Skin of body (tissue), 2 donors: ENCODE data around the gene PYROXD2. TPM values are rescaled to one million over a fixed set of nuclear protein-coding genes. Genes with fewer than 3 reads are reported as not detected.
A peak's percentile ranks its signal among the peaks of the same experiment; 100 is the strongest.
"Not testable (repeated sequence)": the region's sequence is repeated elsewhere in the genome, so short reads cannot be mapped to it uniquely, and the experiment has no call there.

Experiments used
- DNase-seq: peaks from one replicate; lab custom pipeline; 2025; lab: John Stamatoyannopoulos, UW
- total RNA-seq: library from RNA; depleted of rRNA; stranded (reverse); fragments of >200 nt; gene quantifications from one replicate; pipeline ENCODE4 v1.2.3, GENCODE V29; 2014

Gene PYROXD2
- total RNA-seq, 1 donor from 2014 or later: 9.2 TPM

DNA sequence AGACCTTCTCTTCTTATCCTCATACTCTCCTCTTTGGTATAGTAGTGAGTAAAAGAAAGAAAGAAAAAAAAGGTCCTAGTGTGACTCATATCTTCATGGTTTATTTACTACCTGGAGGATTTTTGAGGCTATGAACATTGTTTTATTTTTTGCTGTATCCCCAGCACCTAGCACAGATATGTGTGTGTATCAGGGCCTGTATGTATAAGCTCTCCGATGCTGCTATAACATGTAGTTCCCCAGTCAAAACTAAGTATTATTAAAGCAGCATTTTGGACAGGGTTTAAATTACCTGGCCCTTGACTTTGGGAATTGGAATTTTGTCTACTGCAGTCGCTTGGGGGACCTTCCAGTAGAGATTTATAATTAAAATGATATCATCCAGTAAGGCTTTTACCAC lies 46.3 kb downstream of the PYROXD2 start:
- DNase-seq: no peak

DNA sequence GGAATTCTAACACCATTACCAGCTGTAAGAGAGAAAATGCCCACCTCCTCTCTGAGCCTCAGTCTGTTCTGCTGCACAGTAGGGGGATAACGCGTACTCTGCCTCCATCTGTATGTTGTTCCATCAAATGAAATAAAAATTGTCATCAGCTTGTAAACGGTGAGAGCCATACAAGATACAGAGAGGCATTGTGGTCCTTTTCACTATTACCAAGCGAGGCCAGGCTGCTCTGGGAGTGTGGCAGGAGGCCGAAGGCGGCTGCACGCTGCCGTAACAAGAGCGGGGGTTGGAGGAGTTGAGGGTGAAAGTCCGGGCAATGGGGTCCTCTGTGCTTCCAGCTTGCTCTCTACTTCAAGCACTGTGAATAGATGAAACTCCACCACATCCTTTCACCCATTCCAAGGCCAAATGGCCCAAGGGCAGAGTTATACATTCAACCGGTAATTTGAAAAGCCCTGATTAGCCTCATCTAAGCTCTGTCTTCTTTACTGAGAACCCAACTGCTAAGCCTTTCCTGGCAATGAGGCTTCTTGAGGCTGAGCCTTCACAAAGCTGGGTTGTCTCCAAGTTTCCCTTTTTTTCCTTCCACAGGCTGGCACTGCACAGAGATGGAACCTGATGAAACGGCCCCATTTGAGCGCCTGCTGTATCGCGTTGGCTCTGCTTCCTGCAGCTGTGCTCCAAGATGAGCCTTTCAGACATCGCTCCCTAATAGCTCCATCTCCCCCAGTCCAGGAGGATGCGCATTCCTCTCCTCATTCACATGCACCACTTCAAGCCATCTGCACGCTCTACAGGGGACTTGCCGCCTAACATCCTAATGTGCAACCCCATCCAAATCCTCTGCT lies 47.2 kb downstream of the PYROXD2 start:
- no peak for DNase-seq

GRCh38 chr10:98366062-98366530 lies 48.9 kb downstream of the PYROXD2 start:
- DNase-seq: no peak

DNA sequence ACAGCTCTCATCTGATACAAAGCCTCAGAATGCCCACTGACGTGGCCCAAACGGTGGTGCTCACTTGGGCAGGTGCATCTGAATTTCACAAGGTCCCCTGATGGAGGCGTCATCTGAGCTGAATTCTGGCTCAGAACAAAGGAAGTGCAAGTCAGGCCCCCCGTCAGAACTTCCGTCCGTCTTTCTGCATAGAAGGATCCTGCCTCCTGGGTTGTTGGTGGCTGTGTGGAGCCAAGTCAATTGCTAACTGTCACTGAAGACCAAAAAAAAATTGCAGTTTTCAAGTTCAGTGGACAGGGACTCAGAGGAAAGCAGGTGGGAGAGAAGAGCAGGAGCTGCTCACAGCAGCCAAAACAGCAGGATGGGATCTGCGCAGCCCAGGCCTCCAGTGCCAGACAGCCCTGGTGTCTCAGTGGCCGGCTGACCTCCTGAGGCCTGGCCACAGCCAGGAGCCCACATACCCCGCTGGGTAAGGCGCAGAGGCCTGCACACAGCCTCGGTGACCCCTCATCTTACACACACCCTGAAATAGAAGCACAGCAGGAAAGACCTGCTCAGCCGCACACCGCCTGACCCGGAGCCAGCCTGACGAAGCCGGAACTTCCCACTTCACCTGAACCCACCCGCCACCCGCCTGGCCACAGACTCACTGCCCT lies 49.4 kb downstream of the PYROXD2 start:
- DNase-seq: no peak

- no peak for DNase-seq
Measured at GRCh38 chr10:98364432-98365102, 50.4 kb downstream of the PYROXD2 start.

GRCh38 chr10:98363220-98363619 lies 51.8 kb downstream of the PYROXD2 start:
- DNase-seq: no peak

- DNase-seq: peak; percentile 48
Measured at GRCh38 chr10:98361131-98362025, 53.6 kb downstream of the PYROXD2 start.

DNA sequence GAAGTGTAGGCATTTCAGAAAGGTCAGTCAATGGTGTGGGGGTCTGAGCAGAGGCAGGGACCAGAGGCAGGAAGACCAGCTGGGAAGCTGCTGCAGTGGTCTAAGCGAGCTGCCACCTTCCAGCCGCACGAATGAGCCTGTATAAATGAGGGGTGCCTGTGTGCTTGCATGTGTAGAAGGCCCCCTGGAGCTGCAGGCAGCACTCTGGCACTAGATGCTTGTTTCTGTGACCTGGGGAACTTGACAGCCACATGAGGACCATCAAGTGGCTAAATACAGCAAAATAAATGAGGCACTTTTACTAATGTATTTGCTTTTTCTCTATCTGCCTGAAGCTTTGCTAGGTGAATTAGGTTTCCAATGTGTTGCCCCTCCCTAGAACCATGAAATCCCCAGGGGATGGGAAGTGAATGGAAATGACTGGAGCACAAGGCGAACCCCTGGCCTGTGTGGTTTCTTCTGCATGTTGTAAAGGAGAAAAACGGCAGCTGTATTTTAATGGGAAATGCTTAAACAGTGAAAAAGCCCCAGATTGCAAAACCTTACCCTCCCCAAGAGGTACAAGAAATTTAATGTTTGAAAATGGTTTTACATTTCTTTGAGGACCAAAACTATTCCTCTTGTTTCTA lies 57.7 kb downstream of the PYROXD2 start:
- DNase-seq: no peak

DNA sequence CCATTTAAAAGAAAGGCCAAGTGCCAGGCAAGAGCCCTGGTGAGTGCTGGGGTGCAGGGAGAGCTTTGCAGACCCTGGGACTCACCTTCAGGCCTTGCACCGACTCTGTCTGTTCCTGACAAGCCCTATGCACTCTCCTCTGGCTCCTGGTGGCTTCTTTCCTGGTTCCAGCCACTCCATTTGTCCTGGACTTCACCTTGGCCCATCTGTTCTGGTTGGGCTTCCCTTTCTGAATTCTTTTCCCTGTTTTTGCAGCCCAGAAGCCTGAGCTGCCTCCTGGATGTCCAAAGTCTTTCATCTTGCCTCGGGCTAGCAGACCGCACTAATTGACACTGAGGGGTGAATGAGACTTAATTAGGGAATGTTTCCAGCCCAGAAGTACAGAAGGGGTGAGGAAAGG lies 60.5 kb downstream of the PYROXD2 start:
- DNase-seq: no peak

GRCh38 chr10:98353170-98353569 lies 61.8 kb downstream of the PYROXD2 start:
- no peak for DNase-seq

DNA sequence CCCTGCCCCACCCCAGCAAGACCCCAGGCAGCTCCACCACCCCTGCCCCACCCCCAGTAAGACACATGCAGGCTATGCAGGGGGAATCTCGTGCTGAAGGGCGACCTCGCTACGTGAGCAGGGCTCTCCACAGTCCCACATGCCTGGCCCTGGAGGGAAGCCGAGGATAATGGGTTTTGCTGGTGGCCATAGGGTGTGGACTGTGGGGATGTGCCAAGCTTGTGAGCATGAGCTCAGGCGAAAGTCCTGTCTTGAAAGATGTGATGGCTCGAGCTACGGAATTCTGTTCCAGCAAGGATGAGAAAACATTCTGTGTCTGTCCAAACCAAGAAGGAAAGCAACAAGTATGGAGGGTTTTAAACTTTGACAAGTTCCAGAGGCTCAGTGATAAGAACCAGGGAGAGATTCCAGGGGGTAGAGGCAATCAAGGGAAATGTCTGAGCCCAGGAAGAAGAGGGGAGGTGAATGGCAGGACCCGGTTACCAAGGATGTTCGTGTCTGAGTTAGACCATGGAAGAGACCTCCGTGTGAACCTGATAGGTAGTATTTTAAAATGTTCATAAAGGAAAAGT lies 63.1 kb downstream of the PYROXD2 start:
- DNase-seq: peak; percentile 26

- peak; percentile 95 for DNase-seq
Measured at GRCh38 chr10:98349508-98349922, 65.5 kb downstream of the PYROXD2 start.

DNA sequence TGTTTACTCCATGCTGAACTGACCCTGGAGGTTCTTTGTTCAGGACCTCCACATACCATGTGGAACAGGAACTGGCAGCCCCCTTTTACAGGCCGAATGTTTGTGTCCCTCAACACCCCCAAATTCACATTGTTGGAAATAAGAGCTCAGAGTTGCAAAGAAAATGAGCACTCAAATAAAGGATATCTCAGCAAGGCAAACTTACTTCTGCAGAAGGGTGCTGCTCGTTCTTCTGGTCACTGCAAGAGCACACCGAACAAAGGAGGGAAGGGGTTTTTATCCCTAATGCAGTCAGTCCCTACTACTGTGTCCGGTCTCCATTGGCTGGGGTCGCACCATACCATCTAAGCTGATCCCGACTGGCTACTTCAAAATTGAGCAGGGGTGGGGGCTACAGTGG lies 68.1 kb downstream of the PYROXD2 start:
- DNase-seq: no peak

- DNase-seq: peak; percentile 28
Measured at GRCh38 chr10:98344589-98345038, 70.4 kb downstream of the PYROXD2 start.

GRCh38 chr10:98341701-98342100 lies 73.3 kb downstream of the PYROXD2 start:
- not testable (repeated sequence) for DNase-seq

GRCh38 chr10:98340940-98341310 lies 74.1 kb downstream of the PYROXD2 start:
- DNase-seq: no peak

- DNase-seq: no peak
Measured at GRCh38 chr10:98340261-98340939, 74.6 kb downstream of the PYROXD2 start.

DNA sequence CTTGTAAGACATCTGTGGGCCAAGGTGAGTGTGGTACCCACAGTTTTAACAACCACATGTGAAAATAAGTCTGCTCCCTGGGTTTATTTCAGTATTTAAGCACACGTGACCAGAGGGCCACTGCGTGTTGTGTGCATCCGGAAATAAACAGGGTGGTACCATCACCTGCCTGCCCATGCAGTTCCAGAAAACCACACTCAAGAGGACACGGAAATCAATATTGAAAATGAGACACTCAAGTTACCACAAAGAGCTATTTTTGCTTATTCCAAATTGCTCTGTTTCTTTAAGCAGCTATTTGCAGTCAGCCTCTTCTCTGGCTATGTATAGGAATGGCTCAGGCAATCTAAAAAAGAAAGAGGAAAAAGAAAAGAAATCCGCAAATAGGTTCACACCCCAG lies 75.2 kb downstream of the PYROXD2 start:
- DNase-seq: no peak

GRCh38 chr10:98338896-98339295 lies 76.1 kb downstream of the PYROXD2 start:
- no peak for DNase-seq

DNA sequence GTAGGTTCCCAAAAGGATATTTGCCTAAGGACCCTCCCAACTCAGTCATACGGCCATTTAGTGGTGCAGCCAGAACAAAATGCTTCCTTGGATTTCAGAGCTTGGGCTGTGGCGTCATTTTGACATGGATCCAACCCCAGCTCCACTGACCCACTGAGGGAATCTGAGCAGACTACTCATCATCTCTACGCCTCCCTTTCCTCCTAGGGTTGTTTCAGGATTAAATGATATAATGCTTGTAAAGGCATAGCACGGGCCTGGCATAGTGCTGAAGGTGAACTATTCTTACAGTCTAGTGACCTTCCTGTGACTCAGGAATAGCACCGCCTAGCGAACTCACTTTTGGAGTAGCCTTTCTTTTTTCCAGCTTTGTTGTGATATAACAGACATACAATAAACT lies 76.7 kb downstream of the PYROXD2 start:
- peak; percentile 25 for DNase-seq
